ENCODE data around the gene FRMD7. TPM values are rescaled to one million over a fixed set of nuclear protein-coding genes. Genes with fewer than 3 reads are reported as not detected.
"Not testable (repeated sequence)": the region's sequence is repeated elsewhere in the genome, so short reads cannot be mapped to it uniquely, and the experiment has no call there.

The FRMD7 gene
- total RNA-seq, 1 donor from 2014 or later, result not detected

DNA sequence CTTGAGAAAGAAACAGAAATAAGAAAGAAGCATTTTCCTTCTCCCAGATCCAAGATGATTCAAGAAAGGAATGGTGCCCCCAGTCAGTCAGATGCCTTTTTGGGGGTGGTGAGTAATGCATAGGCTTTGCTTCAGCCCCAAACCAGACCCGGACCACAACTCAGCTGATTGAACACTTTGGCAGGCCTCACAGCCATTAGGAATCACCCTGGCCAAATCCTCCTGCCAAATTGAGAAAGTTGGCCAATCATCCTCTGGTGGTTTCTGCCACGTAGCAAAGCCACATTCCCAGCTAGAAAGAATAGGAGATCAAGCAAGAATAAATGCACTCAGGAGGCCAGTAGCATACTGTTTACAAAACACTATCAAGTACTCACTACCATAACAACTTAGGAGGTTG lies 33.7 kb downstream of the FRMD7 start:
- DNase-seq (ENCODE audit: low spot score), result no peak

DNA sequence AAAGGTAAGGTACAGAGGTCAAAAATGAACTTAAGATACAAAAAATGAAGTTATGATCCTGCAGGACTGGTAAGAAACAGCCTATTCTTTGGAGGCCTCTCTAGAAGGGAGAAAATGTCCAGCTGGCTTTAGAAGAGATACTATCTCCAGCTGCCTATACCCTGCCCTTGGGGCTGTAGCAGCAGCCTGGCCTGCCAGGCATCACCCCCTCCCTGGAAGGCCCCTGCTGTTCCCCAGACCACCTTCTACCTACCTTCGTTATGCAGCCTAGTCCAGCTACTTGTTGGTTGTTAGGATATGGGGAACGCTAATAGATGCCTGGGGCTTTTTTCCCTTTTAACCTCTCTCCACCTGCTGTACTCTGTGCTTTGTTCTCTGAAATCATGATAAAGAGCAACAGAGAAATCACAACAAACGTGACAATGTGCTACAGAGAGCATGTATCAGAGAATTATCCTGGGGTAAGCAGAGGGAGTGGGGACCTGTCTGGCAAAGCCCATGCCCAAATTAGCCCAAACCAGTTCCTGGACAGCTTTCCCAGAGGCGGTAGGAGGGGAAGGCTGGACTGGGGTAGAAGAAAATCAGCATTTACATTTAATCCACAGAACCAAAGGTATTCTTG lies 34.5 kb downstream of the FRMD7 start:
- DNase-seq (ENCODE audit: low spot score), result no peak

DNA sequence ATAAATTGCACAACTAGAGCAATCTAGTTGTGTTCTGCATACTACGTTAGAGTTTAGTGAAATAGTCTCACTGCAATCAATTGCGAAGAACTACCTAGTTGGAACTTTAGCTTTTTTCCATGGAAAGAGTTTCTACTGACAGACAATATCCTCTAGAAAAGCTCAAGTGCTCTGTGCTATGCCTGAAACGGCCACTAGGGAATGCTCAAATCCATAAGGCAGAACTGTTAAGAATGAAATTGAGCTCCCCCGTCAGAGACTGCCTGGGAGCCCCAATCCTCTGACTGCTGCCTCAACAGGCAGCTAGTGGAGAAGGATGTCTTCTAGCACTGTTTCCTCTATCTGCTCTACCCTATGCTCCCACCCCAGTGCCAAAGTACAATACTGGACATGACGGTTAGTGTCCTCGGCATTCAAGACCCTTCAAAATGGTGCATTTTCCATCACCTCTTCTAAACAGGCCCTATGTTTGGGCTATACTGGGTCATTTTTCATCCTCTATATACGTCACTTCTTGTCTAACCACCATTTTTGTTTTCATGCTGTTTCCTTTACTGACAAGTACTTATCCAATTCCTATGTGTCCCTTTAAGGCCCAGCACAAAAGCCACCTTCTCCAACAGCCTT lies 35.3 kb downstream of the FRMD7 start:
- DNase-seq (ENCODE audit: low spot score), result no peak

DNA sequence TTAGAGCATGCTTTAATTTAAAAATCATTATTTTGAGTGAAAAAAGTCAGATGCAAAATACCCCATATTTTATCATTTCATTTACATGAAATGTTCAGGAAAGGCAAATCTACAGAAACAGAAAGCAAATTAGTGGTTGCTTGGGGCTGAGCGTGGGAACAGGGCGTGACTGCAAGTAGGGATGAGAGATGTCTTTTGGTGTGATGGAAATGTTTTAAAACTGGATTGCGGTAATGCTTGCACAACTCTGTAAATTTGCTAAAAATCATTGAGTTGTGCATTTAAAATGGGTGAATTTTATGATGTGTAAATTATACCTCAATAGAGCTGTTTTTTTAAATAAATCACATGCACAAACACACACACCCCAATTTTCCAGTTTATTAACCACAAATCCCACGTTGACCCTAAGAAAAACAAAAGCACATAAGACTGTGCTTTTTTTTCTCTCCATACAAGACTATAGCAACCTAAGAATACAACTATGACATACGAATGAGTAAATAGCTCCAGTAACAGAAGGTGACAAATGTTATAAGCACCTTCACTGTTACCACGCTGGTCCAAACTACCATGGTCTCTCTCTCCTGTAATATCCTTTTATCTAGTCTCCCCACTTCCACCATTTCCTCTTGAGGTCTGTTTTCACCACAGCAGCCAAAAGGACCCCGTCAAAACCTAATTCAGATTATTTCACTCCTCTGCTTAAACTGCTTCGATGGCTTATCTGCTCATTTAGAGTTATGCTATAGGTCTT lies 37.2 kb downstream of the FRMD7 start:
- DNase-seq (ENCODE audit: low spot score), result no peak

DNA sequence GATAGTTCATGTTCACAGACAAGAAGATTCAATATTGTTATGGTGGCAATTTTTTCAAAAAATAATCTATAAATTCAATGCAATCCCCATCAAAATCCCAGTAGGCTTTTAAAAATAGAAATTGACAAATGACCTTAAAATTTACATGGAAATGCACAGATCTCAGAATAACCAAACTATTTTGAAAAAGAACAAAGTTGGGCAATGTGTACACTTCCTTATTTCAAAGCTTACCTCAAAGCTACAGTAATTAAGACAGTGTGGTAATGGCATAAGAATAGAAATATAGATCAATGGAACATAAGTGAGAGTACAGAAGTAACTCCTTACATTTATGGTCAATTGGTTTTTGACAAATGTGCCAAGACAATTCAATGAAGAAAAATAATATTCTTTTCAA lies 39.0 kb downstream of the FRMD7 start:
- no peak for DNase-seq (ENCODE audit: low spot score)

DNA sequence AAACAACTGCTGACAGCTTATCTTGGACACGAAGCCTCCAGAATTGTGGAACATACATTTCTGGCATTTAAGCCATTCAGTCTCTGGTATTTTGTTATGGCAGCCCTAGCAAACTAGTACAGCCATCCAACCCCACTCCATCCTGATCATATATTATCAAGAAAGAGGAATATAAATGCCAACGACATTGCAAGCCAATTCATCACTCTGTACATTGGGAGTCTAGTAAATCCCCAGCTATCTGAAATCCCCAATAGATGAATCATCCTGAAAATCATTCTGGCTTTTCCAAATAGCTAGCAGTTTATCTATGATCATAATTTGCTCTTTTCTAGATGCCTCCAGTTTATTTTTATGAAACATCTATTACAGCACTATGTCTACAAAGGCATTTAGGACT lies 41.1 kb downstream of the FRMD7 start:
- DNase-seq (ENCODE audit: low spot score), result no peak

DNA sequence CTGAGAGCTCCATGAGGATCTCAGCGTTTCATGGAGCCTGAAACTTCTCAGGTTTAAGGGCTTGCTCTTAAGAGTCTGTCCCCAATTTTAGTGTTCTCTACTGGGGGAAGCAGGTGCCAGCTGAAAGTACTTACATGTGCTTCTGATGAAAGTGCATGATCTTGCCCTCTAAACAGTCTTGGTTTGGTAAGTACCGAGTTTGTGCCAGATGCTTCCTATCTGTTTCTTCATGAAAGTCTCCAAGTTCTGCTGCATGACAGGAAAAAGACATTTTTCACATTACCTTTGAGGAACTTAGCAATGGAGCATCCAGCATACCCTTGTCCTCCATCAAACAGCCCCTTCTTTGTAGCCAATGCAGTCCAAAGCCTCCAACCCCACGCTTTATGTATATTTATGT lies 42.0 kb downstream of the FRMD7 start:
- DNase-seq (ENCODE audit: low spot score), result no peak

DNA sequence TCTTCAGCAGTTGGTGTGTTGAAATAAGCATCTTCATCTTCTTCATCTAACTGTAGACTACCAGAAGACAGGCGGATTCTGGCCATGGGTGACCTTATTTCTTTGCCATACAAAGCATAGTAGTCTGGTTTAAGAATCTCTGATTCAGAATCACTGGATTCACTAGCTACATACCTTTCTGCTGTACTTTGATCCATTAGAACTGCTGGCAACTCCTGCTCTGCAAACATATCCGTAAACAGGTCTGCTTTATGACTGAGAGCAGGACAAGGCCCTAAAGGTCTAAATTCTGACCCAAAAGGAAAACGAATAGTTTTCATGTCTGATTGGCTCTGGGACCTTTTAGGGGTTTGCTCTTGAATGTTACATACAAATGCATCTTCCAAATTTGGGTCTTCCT lies 49.9 kb downstream of the FRMD7 start:
- no peak for DNase-seq (ENCODE audit: low spot score)

DNA sequence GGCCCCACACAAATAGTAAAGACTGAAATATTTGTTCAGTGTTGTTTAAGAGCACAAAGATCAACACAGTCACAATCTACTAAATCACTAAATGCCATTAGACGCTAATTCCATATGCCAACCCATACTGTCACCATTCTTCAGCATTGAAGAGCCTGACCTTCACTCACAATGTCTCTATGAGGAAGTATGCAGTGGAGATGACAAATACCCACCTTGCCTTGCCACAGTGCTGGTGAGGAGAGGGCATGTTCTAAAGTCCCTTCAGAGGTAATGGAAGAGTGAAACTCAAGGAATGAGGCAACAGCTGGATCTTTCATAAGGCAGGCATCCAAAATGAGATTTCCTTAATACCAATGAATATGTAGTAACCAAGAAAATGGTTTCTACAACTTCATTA lies 50.4 kb downstream of the FRMD7 start:
- DNase-seq (ENCODE audit: low spot score), result no peak

DNA sequence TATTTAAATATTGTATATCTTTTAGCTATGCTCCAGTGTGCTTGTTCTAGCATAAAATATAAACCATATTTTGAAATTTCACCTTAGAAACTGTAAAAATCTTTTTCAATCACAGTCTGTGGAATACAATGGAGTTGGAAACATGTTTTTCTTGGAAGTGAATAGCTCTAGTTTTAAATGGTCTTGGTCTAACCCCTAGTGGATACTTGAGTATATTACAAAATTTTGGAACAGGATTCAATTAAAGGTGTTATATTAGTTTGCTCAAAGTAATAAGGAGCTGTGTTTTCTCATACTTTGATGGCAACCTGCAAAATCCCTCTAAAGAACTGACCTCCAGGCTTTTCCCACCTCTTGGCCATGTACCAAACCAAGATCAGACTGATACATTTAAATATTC lies 56.6 kb downstream of the FRMD7 start:
- DNase-seq (ENCODE audit: low spot score), result no peak

DNA sequence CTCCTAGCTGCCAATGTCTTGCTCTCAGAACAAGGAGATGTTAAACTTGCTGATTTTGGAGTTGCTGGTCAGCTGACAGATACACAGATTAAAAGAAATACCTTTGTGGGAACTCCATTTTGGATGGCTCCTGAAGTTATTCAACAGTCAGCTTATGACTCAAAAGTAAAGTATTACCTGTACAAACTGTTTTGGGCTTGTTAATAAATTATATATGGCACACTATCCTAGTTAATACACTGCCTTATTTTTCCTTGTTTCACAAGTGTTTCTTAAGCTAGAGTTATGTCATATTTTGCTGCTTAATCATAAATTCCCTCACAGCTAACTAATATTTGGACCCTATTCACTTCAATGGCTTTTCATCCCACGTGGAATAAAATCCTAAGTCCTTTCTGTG lies 59.4 kb downstream of the FRMD7 start:
- DNase-seq (ENCODE audit: low spot score), result no peak

DNA sequence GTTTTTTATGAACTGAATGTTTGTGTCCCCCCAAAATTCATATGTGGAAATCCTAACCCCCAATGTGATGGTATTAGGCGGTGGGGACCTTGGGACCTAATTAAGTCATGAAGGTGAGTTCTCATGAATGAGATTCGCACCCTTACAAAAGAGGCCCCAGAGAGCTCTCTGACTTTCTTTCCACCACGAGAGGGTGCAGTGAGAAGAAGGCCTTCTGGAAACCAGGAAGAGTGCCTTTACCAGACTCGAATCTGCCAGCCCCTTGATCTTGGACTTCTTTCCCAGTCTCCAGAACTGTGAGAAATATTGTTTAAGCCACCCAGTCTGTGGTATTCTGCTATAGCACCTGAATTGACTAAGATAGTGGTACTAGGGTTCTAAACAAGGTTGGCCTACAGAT lies 64.0 kb downstream of the FRMD7 start:
- no peak for DNase-seq (ENCODE audit: low spot score)

DNA sequence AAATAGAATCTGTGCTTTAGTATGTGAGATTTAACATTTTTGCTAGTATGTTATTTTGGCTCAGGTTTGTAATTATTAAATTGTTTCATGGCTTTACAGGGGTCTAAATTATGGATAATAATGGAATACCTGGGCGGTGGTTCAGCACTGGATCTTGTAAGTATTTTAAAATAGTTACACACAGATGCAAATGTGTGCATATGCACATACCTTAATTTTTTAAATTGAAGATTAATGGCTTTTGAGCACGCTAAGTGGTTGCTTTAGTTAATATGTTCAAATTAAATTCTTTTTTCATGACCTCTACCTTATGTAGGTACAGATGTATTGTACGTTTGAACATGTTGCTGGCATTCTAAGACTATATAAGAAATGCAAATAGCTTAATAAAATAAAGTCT lies 64.5 kb downstream of the FRMD7 start:
- no peak for DNase-seq (ENCODE audit: low spot score)

DNA sequence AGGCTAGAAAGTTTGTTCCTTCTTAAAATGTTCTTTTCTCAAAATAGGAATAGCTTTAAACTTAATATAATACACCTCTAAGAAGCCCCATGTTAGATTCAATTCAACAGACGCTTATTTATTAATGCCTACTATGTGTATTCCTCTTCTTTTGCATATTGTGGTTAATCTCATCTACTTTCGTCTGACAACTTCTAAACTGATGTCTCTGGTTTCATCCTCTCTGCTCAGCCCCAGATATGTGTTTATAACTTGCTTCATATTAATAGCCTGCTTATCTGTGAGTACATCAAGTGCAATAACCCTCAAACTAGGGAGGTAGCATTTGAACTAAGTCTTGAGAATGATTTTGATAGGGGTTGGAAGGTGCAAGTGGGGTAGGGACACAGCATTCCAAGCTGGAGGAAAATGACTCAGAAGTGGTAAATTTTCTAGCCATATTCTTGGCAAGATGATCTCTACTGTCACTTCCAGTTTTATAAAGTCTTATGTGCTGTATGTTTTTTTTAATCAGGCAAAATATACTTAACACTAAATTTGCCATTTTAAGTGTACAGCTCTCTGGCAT lies 67.8 kb downstream of the FRMD7 start:
- DNase-seq (ENCODE audit: low spot score), result no peak

DNA sequence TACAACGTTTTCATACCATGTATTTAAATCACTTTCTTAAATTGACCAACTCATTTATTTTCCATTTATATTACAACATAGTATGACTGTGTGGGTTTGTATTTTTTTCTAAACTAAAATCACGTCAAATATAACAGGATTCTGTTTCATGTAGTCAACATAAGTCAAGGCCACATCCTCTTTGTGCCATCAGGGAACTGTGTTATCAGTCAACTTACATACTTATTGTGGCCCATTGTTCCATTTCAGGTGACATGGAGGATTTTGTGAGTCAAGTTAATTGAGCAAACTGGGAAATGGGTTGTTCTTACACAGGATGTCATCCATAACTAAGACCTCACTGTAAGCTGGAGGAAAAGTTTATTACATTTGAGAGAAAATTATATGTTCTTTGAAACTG lies 68.8 kb downstream of the FRMD7 start:
- no peak for DNase-seq (ENCODE audit: low spot score)

DNA sequence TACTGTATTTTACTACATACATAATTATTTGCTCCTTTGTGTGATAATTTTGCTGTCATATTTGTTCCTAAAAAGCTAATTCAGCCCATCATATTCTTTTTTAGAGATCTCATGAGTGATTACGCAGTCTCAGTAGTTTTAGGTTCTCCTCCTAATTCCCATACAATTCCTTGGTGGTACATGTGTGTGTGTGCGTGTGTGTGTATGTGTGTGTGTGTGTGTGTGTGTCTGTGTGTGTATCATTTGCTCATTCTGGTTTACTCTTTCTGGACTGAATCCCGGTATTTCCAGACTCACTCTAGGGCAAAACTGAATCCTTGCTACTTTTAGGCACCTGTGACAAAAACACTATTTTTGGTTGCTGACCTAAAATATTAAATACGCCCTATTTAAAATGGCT lies 69.8 kb downstream of the FRMD7 start:
- no peak for DNase-seq (ENCODE audit: low spot score)

DNA sequence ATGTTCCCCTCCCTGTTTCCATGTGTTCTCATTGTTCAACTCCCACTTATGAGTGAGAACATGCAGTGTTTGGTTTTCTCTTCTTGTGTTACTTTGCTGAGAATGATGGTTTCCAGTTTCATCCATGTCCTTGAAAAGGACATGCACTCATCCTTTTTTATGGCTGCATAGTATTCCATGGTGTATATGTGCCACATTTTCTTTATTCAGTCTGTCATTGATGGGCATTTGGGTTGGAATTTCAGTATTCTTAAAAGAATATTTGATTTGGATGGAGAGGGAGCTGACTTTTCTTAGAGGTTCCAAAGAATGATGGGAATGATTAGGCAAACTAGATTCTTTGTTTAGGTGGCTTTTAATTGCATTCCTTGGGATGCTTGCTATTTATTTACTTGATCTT lies 76.0 kb downstream of the FRMD7 start:
- DNase-seq (ENCODE audit: low spot score), result not testable (repeated sequence)

DNA sequence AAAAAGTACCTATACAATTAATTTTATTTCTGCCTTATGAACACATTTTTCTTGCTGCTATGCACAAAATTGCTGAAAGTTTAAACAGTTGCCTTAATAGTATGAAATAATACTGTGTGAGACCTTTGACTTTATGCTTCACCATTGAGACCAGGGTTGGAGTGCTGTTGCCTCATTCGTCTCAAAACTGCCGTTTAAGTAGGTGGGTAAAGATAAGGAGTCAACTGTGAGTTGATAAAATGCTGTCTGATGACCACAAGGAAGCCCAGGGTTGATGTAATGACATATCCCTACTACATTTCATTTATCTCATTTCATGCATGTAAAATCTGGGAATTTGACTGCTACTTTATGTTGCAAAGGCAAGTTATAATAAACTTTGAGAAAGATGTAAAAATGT lies 81.3 kb downstream of the FRMD7 start:
- no peak for DNase-seq (ENCODE audit: low spot score)

DNA sequence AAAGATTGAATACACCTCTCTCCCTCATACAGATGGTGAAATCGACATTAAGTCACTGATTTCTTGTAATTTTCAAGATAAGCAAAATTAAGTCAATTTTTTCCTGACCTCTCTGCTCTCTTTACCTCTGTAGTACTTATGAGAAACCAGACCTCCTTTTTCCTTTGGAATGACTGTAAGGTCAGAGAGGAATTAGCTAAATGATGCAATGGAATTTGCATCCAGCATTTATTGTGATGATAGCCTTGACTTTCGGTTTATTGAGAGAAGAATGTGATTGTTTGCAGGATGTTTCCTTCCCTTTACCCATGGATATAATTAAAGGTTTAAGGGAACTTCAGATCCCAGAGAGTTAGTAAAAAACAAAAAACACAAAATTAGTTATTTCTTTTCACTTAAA lies 82.4 kb downstream of the FRMD7 start:
- no peak for DNase-seq (ENCODE audit: low spot score)

DNA sequence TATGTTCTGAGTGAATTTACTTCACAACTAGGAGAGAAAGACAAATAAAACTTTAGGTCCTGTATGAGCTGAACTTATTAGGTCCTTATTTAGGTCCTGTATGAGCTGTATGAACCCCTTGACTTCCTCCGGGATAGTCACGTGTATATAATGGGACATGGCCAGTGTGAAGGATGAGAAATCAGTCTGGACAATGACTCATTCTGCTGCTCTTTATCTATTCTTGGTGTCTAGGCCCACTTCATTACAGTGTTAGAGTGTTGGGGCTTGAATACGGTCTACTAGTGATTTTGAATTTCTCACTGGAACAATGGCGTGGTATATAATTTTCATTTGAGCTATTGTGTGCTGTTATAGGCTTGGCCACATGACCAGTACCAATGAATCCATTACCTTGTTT lies 82.9 kb downstream of the FRMD7 start:
- DNase-seq (ENCODE audit: low spot score), result no peak

DNA sequence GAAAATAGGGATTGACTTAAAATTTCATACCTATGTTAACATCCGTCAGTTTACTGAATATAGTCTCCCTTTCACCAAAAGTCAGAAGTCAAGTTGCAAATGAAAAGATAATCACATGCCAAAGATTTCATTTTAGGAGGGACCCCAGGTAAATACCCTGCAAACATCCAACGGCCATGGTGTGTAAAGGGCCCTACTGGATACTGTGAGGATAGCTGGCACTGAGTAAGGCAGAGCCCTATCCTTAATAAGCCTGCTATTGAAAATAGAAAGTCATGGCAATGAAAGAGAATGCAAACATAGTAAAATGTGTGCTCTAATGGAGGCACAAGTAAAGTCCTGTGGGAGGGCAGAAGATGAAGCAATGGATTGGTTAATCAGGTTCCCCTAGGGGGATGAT lies 83.8 kb downstream of the FRMD7 start:
- DNase-seq (ENCODE audit: low spot score), result no peak

DNA sequence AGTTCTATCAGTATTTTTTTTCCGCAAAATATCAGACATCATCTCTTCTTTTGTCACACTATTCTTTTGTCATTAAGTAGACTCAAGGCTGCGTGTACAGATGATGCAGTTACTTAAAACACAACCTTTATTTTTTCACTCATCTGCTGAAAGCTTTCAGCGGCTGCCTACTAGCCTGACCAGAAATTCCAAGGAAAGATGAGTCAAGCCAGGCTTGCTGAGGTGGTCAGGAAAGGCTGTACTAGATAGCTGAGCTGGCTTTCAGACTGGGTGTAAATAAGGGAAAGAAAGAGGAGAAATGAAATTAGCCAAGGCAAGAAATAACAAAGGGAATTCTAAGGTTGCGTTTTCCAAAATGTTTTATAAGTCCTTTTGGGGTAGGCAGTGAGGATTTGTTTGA lies 86.8 kb downstream of the FRMD7 start:
- DNase-seq (ENCODE audit: low spot score), result no peak

DNA sequence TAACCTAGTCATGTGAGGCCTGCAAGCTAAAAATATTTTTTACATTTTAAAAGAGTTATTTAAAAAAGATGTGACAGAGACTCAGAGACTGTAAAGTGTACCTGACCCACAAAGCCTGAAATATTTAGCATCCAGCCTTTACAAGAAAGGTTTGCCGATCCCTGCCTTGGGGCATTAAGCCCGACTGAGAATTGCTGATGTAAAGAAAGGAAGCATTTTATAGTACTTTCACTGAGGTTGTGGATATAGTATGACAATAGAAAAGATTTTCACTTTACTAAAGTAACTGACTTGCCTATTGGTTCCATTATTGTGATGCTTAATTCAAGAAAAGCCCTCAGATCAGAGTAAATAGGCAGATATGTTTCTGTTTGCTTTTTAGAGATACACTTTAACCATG lies 87.8 kb downstream of the FRMD7 start:
- no peak for DNase-seq (ENCODE audit: low spot score)

Data from mesenteric fat pad (tissue), 1 donor.